Measurements from ENCODE around the gene CFAP20.

DNA sequence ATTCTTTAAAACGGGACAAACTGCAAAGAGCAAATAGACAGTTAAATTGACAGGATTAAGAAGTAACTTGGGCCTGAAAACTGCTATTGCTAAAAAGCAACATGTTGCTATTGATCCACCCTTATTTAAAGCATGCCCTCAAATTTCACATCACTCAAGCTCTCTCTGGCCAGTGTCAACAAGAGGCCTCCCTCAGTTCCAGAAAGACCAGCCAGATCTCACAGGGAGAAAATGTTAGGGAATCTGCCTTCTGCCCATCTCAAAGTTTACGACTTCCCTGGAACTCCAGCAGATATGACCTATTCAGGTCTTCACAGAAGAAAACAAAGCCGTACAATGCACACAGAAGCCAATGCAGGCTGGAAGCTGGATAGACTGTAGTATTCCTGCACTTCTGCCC is 8.9 kb downstream of the CFAP20 start:
- TF ChIP-seq TARDBP (IDR thresholded peaks at IDR 0.05): no peak
- no peak for TF ChIP-seq SP1 (IDR thresholded peaks at IDR 0.05)
- TF ChIP-seq HDGF (IDR thresholded peaks at IDR 0.05; ENCODE audit: borderline replicate concordance): no peak
- TF ChIP-seq ELF4 (IDR thresholded peaks at IDR 0.05): no peak
- TF ChIP-seq FOXM1 (IDR thresholded peaks at IDR 0.05; ENCODE audit: borderline replicate concordance): no peak
- TF ChIP-seq CTBP1 (IDR thresholded peaks at IDR 0.05; ENCODE audit: borderline replicate concordance): no peak
